NCI-H128 (cell line): ENCODE measurements around the gene PTPRN2.

Experiments
- DNase-seq: peaks from one replicate; lab custom pipeline; 2025; ENCODE audit not compliant: unreplicated experiment; lab: John Stamatoyannopoulos, UW

Gene PTPRN2

GRCh38 chr7:157870644-157871290 lies 716.9 kb downstream of the PTPRN2 start:
- DNase-seq: no peak

- DNase-seq: no peak
These were observed 717.8 kb downstream of the PTPRN2 start for GRCh38 chr7:157869793-157870192.

- no peak for DNase-seq
These were observed 719.8 kb downstream of the PTPRN2 start for GRCh38 chr7:157867685-157868305.

DNA sequence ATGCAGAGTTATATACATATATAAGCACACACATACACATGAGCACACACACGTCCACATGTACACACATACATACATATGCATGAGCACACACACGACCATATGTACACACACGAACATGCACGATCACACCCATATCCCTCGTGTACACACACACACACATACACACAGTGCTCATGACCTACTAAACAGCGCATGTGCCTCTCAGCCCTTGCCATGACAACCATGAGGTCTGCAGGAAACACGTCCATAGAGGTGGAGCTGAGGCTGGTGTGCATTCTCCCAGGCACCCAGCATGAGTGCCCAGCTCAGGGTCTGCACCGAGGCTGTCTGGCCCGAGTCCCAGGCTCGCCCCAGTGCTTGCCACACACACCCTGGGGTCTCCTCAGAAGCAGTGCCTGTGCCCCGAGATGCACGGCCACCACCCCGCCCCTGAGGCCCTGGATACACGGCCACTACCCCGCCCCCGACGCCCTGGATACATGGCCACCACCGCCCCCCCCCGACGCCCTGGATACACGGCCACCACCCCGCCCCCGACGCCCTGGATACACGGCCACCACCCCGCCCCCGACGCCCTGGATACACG lies 721.2 kb downstream of the PTPRN2 start:
- no peak for DNase-seq

DNA sequence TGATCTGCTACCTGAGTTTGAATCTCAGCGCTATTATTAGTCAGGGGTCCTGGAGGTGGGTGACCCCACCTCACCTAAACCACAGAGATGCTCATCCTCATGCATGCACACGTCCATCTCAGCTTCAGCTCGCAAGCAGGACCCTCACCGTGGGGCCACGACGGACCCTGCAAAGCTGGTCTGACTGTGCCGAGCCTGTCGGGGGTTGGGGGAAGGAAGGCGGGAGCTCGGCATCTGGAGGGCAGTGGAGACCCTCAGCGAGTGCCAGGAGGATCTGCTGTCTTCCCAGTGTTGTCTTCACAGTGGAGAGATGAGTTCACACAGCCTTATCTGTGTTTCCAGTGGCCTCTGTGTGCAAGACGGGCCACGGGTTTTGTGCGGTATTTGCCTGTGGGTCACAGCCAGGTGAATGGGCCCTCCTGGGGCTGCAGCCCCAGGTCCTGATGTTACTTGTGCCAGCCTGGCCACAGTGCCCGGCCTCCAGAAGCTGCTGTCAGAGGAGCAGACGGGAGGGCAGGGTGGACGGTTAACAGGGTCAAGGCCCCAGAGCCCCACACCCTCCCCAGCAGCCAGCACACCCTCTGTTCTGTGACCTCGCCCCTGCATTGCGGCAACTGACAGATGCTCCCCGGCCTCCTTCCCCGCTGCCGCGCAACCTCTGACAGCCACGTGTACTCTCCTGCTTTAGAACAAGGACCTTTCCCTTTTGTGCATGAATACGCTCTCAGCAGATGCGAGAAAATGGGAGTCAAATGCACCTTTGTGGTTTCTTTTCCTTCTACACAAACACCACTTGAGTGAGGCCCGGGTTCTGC lies 722.1 kb downstream of the PTPRN2 start:
- DNase-seq: no peak

DNA sequence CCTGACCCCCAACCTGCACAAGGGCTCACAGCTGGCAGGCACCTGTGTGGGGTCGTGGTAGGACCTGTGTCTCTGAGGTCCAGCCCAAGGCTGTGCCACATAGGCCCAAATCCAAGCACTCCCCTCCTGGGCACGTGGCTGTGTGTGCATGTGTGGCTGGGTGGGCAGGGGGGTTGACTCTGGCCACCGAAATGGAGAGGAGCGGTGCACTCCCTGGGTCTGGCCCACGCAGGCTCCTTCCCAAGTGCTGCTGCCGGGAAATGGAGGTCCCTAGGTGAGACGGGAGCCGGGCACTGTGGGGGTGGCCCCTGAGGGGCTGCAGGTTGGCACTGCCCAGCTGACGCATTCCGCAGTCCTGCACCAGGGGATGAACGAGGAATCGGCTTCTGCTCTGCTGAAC lies 722.7 kb downstream of the PTPRN2 start:
- no peak for DNase-seq

DNA sequence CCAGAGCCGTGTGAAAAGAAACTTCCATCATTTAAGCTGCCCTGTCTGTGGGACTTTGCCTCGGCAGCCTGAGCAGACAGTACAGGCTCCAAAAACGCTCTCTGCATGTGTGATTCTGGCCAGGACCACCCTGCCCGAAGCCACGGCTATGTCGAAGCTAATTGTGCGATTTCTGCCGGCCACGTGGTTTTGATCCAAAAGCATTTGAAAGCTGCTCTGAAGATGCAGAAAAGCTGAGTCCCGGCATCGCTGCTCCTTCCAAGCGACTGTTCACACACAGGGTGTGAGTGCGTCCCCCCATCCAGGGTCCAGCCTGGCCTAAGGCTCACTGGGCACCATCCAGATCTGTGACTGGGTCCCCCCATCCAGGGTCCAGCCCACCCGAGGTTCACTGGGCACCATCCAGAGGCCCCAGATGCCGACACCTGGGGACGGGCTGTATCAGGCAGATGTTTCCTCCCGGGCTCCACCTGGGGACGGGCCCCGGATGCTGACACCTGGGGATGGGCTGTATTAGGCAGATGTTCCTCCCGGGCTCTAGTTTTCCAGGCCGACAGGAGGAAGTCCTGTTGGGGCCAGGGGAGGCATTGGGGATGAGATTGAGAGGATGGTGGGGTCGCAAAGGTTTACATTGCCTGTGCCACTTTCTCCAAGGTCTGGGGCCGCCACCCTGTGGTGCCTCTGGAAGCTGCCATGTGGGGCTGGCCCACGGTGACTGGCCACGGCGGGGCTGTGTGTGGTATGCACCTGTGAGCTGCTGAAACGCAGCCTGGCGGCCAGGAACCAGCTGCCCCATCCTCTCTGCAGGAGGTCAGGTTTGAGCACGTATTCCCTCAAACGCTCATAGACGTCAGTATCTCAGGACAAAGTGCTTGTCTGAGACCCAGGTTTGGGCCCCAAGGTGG lies 723.5 kb downstream of the PTPRN2 start:
- no peak for DNase-seq

DNA sequence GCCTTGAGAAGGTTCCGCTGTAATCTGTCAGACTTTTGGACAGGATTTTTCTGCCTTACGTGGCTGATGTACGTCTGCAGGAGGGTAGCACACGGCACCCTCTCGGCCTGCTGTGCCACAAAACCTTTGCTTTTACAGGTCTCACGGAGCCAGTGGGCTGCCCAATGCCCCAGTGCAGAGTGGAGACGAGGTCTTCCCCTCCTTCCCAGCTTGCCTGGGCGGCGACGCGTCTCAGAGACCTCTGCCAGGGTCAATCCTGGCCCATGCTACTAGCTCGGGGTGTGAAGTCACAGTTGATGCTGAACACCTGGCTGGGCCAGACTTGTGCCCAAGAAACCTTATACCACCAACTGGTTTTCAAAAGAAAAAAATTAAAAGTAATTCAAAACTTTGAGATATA lies 724.4 kb downstream of the PTPRN2 start:
- no peak for DNase-seq

DNA sequence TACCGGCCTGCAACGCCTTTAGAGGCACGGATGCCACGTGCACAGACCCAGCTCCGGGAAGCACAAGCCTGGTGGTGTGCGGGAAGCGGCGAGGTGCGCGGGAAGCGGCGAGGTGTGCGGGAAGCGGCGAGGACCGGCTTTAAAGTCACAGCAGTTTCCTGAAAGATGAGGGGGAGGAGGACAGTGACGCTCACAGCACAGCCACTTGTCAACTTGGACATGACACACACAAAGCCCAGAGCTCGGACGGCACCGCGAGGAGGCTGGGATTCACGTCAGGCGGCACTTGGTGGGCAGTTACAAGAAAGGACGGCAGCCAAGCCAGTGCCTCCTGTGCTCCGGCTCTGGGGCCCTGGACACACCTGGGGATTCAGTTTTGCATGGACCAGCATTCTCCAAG lies 724.9 kb downstream of the PTPRN2 start:
- no peak for DNase-seq

DNA sequence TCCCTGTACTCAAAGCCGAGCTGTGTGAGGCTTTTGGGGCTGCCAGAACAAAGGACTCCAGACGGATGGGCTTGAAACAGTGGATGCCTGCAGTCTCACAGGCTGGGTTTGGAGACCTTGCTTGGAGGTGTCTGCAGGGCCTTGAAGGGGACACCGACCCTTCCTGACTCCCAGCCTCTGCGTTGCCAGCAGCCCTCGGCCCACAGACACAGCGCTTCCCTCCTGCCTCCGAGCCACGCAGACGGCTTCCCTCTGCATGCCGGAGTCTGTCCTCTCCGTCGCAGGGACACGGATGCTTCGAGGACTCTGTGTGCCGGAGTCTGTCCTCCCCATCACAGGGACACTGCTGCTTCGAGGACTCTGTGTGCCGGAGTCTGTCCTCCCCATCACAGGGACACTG lies 726.1 kb downstream of the PTPRN2 start:
- DNase-seq: no peak

DNA sequence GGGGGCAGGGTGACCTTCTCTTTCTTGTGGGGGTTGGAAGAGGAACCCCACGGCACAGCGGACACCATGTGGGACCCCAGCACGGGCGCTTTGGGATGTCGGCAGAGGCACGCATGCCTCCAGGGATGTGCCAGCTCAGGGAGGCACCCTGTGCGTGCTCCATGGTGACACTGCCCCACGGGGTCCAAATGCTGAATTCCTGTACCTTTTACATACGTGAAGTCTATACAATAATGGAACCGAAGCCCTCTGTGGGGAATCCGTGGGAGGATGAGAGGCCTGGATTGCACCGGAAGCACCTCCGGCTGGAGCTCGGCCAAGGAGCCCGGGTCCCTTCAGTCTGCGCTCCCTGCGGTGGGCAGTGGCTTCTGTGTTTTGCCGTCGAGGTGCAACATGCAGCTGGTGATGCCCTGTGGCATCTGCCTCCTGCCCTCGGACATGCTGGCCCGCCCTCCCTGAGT lies 726.6 kb downstream of the PTPRN2 start:
- no peak for DNase-seq

DNA sequence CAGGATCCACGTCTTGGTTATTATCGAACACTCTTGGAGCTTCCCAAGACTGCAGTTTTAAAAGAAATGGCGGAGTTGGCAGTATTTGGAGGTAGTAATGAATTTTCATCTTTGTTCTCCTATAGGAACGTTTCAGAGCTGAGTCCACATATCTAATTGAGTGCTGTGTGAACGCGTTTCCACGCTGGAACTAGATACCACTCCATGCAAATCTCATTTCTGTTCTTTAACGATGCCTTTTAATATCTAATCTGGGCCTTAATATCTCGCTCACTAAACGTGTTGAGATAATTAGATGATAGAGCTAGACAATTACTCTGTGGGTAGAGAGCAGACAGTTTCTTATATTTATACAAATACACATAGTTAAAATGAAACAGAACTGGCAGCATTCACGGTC lies 727.2 kb downstream of the PTPRN2 start:
- no peak for DNase-seq

GRCh38 chr7:157859915-157860314 lies 727.7 kb downstream of the PTPRN2 start:
- no peak for DNase-seq

- no peak for DNase-seq
These were observed 730.0 kb downstream of the PTPRN2 start for GRCh38 chr7:157857578-157858075.

DNA sequence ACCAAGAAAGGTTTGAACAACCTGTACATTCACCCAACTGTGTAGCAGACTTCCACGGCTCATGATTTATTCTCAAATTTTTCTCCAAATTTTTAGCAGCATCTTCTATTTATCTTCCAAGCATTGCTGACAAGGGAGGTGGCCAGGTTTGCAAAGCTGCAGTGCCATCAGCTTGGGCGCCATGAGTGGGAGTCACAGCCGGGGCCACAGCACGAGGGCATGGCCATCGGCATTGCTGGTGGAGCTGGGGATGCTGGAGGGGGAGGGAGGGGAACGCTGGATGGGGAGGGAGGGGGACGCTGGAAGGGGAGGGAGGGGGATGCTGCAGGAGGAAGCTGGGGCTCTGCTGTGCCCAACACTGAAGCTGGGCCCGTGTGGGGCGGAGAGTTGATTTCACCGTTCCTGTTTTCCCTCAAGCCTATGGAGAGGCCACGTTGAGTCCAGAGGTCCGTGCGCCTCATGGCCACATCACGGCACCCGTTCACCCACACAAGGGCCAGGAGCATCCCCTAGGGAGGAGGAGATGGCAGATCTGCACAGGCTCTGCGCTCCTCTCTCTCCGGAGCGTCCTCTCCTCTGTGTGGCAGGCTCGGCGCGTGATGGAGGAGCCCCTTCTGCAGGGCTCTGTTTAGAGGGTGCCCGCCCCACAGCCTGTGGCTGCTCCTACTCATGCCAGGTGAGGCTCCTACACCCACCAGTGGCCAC lies 730.6 kb downstream of the PTPRN2 start:
- no peak for DNase-seq

- DNase-seq: no peak
These were observed 732.0 kb downstream of the PTPRN2 start for GRCh38 chr7:157855452-157856213.

GRCh38 chr7:157855016-157855415 lies 732.6 kb downstream of the PTPRN2 start:
- no peak for DNase-seq

DNA sequence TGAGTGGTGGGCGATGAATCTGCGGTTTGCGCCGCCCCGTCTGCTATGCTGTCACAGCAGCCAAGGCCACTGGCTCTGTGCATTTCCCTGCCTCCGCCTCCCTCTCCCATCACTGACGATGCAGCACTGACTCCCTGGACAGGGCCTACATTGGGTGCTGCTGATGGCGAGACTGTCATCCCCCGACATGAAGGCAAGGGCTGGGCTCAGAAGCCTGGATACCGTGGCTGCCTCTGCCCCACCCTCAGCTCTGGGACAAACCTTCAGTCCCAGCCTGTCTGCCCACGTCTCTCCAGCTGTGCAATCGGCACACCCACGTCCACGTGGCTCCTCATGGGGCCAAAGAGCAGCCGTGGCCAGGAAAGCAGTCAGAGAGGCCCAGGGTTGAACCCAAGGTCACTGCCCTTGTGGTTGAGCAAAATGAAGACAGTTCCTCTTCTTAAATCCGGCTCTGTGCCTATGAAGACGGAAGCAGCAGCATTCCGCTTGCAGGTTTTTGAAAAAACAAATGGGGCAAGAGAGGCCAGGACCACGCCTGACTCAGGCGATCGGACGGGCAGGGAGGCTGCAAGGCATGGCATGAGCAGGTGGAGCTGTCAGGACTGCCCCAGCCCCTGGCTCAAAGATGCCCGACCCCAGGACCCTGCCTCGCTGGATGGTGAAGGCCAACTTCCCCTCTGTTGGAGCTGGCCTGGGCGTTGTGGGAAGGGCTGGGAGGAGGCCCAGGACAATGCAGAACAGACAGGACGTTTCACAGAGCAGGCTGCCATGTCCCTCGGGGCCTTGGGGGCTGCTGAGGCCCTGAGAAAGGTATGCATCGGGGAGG lies 733.3 kb downstream of the PTPRN2 start:
- DNase-seq: no peak

- no peak for DNase-seq
These were observed 733.9 kb downstream of the PTPRN2 start for GRCh38 chr7:157853789-157854065.
